IMR-90 (cell line): ENCODE results near the gene GAB1. TPM values are rescaled to one million over a fixed set of nuclear protein-coding genes. Genes with fewer than 3 reads are reported as not detected.
A peak's percentile ranks its signal among the peaks of the same experiment; 100 is the strongest.

Experiments used
- ATAC-seq: fragments of 200-7000 bp; cut with Tn5 transposase; 2 replicates; pipeline ENCODE4 v1.9.1; 2020; ENCODE audit warnings: low read depth, mild to moderate bottlenecking, moderate library complexity
- BruUV-seq: library from RNA; stranded (reverse); fragments of 400-500 nt; replicated peaks from 2 replicates; lab custom pipeline; 2021; lab: Mats Ljungman, UMichigan
- CTCF ChIA-PET: fragments of 300-600 bp; formaldehyde crosslinking; extraction: SDS; loops from one replicate; lab custom pipeline; 2021; ENCODE audit warnings: antibody characterized with exemption; lab: Yijun Ruan, JAX
- POLR2A ChIA-PET: fragments of 300-600 bp; sonication (Branson Sonifier 250); formaldehyde crosslinking; loops from one replicate; lab custom pipeline; 2022; ENCODE audit warnings: antibody characterized with exemption; ENCODE audit not compliant: unreplicated experiment; lab: Charles Lee
- DNase-seq: peaks from one replicate; pipeline ENCODE4 v3.0.0; 2013
- H2AFZ ChIP-seq: replicated peaks from 2 replicates; pipeline ENCODE3; 2013; ENCODE audit warnings: low read length, mild to moderate bottlenecking; ENCODE audit not compliant: poor library complexity
- H2AK5ac ChIP-seq: 2 replicates; pipeline ENCODE4 v1.6.1; 2013; ENCODE audit warnings: low read depth, low read length, inconsistent platforms
- H2AK9ac ChIP-seq: replicated peaks from 2 replicates; pipeline ENCODE3; 2013; ENCODE audit warnings: mild to moderate bottlenecking, low read depth, low read length, moderate library complexity; ENCODE audit not compliant: poor library complexity
- H2BK120ac ChIP-seq: 2 replicates; pipeline ENCODE4 v1.6.1; 2013; ENCODE audit warnings: low read depth, low read length, inconsistent platforms
- H2BK15ac ChIP-seq: 3 replicates; pipeline ENCODE4 v1.6.1; 2013; ENCODE audit warnings: low read depth, low read length, inconsistent platforms
- H2BK20ac ChIP-seq: 2 replicates; pipeline ENCODE4 v1.6.1; 2013; ENCODE audit warnings: low read depth, mild to moderate bottlenecking, inconsistent platforms, low read length, moderate library complexity
- H2BK5ac ChIP-seq: 2 replicates; pipeline ENCODE4 v1.6.1; 2013; ENCODE audit warnings: mild to moderate bottlenecking, low read depth, low read length, inconsistent platforms; ENCODE audit not compliant: poor library complexity, severe bottlenecking
- H3K14ac ChIP-seq: replicated peaks from 2 replicates; pipeline ENCODE4 v1.6.1; 2013; ENCODE audit warnings: low read depth, low read length, inconsistent platforms
- H3K18ac ChIP-seq: 2 replicates; pipeline ENCODE4 v1.6.1; 2013; ENCODE audit warnings: low read depth, low read length, control low read depth
- H3K23ac ChIP-seq: 2 replicates; pipeline ENCODE4 v1.6.1; 2013; ENCODE audit warnings: low read depth, low read length, inconsistent platforms
- H3K27ac ChIP-seq: 2 replicates; pipeline ENCODE4 v1.5.1; 2013; ENCODE audit warnings: mild to moderate bottlenecking, control low read depth, low read length; ENCODE audit not compliant: insufficient read depth
- H3K27me3 ChIP-seq: 2 replicates; pipeline ENCODE4 v1.6.1; 2013; ENCODE audit warnings: low read length; ENCODE audit not compliant: control insufficient read depth, insufficient read depth
- H3K36me3 ChIP-seq: 2 replicates; pipeline ENCODE4 v1.6.1; 2013; ENCODE audit warnings: low read length, mixed read lengths; ENCODE audit not compliant: control insufficient read depth, insufficient read depth
- H3K4ac ChIP-seq: 2 replicates; pipeline ENCODE4 v1.6.1; 2013; ENCODE audit warnings: low read depth, low read length, inconsistent platforms
- H3K4me1 ChIP-seq: 2 replicates; pipeline ENCODE4 v1.6.1; 2013; ENCODE audit warnings: low read length, mixed read lengths; ENCODE audit not compliant: control insufficient read depth, insufficient read depth
- H3K4me2 ChIP-seq: 2 replicates; pipeline ENCODE4 v1.6.1; 2013; ENCODE audit warnings: low read depth, mild to moderate bottlenecking, control low read depth, low read length, moderate library complexity
- H3K4me3 ChIP-seq: 2 replicates; pipeline ENCODE4 v1.5.1; 2013; ENCODE audit warnings: low read depth, mild to moderate bottlenecking, control low read depth, low read length, moderate library complexity; ENCODE audit not compliant: insufficient read depth
- H3K56ac ChIP-seq: 2 replicates; pipeline ENCODE4 v1.6.1; 2013; ENCODE audit warnings: low read length, inconsistent platforms; ENCODE audit not compliant: insufficient read depth; ENCODE audit errors: extremely low read depth
- H3K79me1 ChIP-seq, 2 experiments: 2 replicates each; pipeline ENCODE4 v1.6.1; 2013; ENCODE audit warnings: low read length in 2 of 2, inconsistent platforms in 1 of 2, low read depth in 1 of 2
- H3K9ac ChIP-seq: 2 replicates; pipeline ENCODE4 v1.6.1; 2013; ENCODE audit warnings: low read depth, low read length, control low read depth
- H3K9me1 ChIP-seq: 2 replicates; pipeline ENCODE4 v1.6.1; 2013; ENCODE audit warnings: low read length, inconsistent platforms; ENCODE audit not compliant: insufficient read depth
- H3K9me3 ChIP-seq: 2 replicates; pipeline ENCODE4 v1.6.1; 2013; ENCODE audit warnings: low read length; ENCODE audit not compliant: control insufficient read depth, insufficient read depth
- H4K20me1 ChIP-seq: 2 replicates; pipeline ENCODE4 v1.6.1; 2013; ENCODE audit warnings: low read length, inconsistent platforms; ENCODE audit not compliant: insufficient read depth
- H4K5ac ChIP-seq: 2 replicates; pipeline ENCODE4 v1.6.1; 2013; ENCODE audit warnings: mild to moderate bottlenecking, low read depth, low read length, control low read depth
- H4K8ac ChIP-seq, 2 experiments: 2 replicates each; pipeline ENCODE4 v1.6.1; 2013; ENCODE audit warnings: low read depth in 2 of 2, low read length in 2 of 2, control low read depth in 1 of 2, inconsistent platforms in 1 of 2
- H4K91ac ChIP-seq: 2 replicates; pipeline ENCODE4 v1.6.1; 2013; ENCODE audit warnings: low read depth, low read length, inconsistent platforms; ENCODE audit not compliant: insufficient read depth
- BHLHE40 ChIP-seq: fragments of 150-350 bp; IDR thresholded peaks from 2 replicates; pipeline ENCODE4 v1.6.1; 2016; ENCODE audit warnings: mild to moderate bottlenecking, low read depth, low read length
- MAFK ChIP-seq: IDR thresholded peaks from 2 replicates; pipeline ENCODE4 v1.6.1; 2012; ENCODE audit warnings: low read depth, low read length, improper control_type of control experiment
- NFE2L2 ChIP-seq: fragments of 150-350 bp; IDR thresholded peaks from 2 replicates; pipeline ENCODE4 v1.6.1; 2016; ENCODE audit warnings: low read depth, mild to moderate bottlenecking, low read length
- POLR2A ChIP-seq: IDR thresholded peaks from 2 replicates; pipeline ENCODE4 v1.6.1; 2012; ENCODE audit warnings: mild to moderate bottlenecking, low read depth, low read length
- RAD21 ChIP-seq: IDR thresholded peaks from 2 replicates; pipeline ENCODE4 v1.6.1; 2012; ENCODE audit warnings: low read length, improper control_type of control experiment
- RCOR1 ChIP-seq: IDR thresholded peaks from 2 replicates; pipeline ENCODE4 v1.6.1; 2012; ENCODE audit warnings: mild to moderate bottlenecking, low read length, improper control_type of control experiment; ENCODE audit not compliant: insufficient replicate concordance
- WGBS, 2 experiments: methylation state at CpG; one replicate each; pipeline versions ENCODE4 v1.1.5 to v1.1.7; 2013; ENCODE audit warnings: missing lambda C conversion rate in 2 of 2; ENCODE audit not compliant: insufficient read length in 1 of 2; ENCODE audit errors: extremely low coverage in 2 of 2; 5-methylcytosine and 5-hydroxymethylcytosine counted together
- dilution Hi-C: fragments of 300-500 bp; cut with HindIII; formaldehyde crosslinking; loops from one replicate; pipeline ENCODE4 v1.14.3; 2018; ENCODE audit warnings: low sequenced_read_pairs; ENCODE audit not compliant: unreplicated experiment
- in situ Hi-C: fragments of 300-500 bp; cut with MboI; formaldehyde crosslinking; loops from 3 replicates; pipeline ENCODE4 v1.14.3; 2019; ENCODE audit warnings: low sequenced_read_pairs, inconsistent platforms, mixed read lengths
- intact Hi-C: fragments of 100-400 bp; cut with micrococcal nuclease; formaldehyde crosslinking; loops from 2 replicates; pipeline ENCODE4 v1.10.0; 2022
- polyA plus RNA-seq, 3 experiments: library from polyadenylated mRNA; depleted of rRNA; stranded (reverse); fragments of >200 nt; gene quantifications; 2 replicates each; pipeline ENCODE4 v1.2.3, GENCODE V29; 2012; ENCODE audit warnings: low replicate concordance in 1 of 3
- total RNA-seq: library from RNA; depleted of rRNA; stranded (reverse); fragments of >200 nt; gene quantifications from 2 replicates; pipeline ENCODE4 v1.2.3, GENCODE V29; 2012

The GAB1 gene
- total and polyA plus RNA-seq, 2 of the 4 experiments (the other 2 are of a cell fraction): 2.8 to 12.0 TPM

GRCh38 chr4:143390764-143391163 is 54.1 kb downstream of the GAB1 start:
- intact Hi-C loops (no loop called here), dilution Hi-C loops (no loop called here), in situ Hi-C loops (no loop called here)
- peaks cover 19% of the 10 kb centered on the region for H3K4me1 ChIP-seq
- peak overlapping the region; percentile 83 for H3K4ac ChIP-seq
- H2AFZ ChIP-seq: no peak overlapping the region
- BruUV-seq: no TSS peak
- H3K56ac ChIP-seq: no peak overlapping the region
- peaks cover 27 to 54% of the 10 kb centered on the region in 2 experiments for H3K79me1 ChIP-seq
- peaks cover 7% of the 10 kb centered on the region; the same call in 1 of the 2 replicates for H3K9me1 ChIP-seq
- H4K20me1 ChIP-seq: no peaks in the 10 kb centered on the region
- peak overlapping the region; percentile 85 for H2BK120ac ChIP-seq
- no peaks in the 10 kb centered on the region for H3K27me3 ChIP-seq
- peak overlapping the region; percentile 22; the same call in 1 of the 2 replicates for H3K23ac ChIP-seq
- H3K9ac ChIP-seq: no peak overlapping the region
- no peak overlapping the region; the same call in 1 of the 2 replicates for H3K27ac ChIP-seq
- no peaks in the 10 kb centered on the region for H3K36me3 ChIP-seq
- ChIA-PET POLR2A (interaction anchor here (0.7 kb wide), 1 partner anchor 69 kb away, joined by 22 read pairs; no protein-coding TSS in a partner anchor), CTCF (interaction anchor here (0.8 to 1.8 kb wide), 2 partner anchors 15 to 33 kb away, joined by 3 to 5 read pairs; no protein-coding TSS in a partner anchor)
- peak overlapping the region; percentile 12 for H4K91ac ChIP-seq
- peak overlapping the region; percentile 94 for H2BK20ac ChIP-seq
- H3K4me2 ChIP-seq: no peak overlapping the region
- no peak overlapping the region for H3K4me3 ChIP-seq
- 0 out of 4 replicates have a peak overlapping the region, but pooled peaks of 1 of the 2 experiments have one; percentile 32 for H4K8ac ChIP-seq
- no peaks in the 10 kb centered on the region for H3K9me3 ChIP-seq
- H3K14ac ChIP-seq: peak overlapping the region; percentile 43
- WGBS, 2 experiments: 100% methylated on average over 1 of the region's 3 CpGs; no CpG with 5 or more reads in 1 of the 2 experiments
- H2AK9ac ChIP-seq: no peak overlapping the region
- peak overlapping the region; percentile 8 for H3K18ac ChIP-seq
- H2AK5ac ChIP-seq: peak overlapping the region; percentile 87; the same call in 1 of the 2 replicates
- peak overlapping the region; percentile 3; the same call in 1 of the 2 replicates for H4K5ac ChIP-seq
- peak overlapping the region; percentile 70; the same call in 1 of the 3 replicates for H2BK15ac ChIP-seq
- no peak overlapping the region for H2BK5ac ChIP-seq
- ATAC-seq (no peak), DNase-seq (no peak)
- TF ChIP-seq MAFK (no peak), BHLHE40 (no peak), RCOR1 (no peak), RAD21 (no peak), POLR2A (no peak), NFE2L2 (no peak)
